Astrocyte (in vitro differentiated cells and primary cell): ENCODE results near the gene INPP4A. TPM values are rescaled to one million over a fixed set of nuclear protein-coding genes. Genes with fewer than 3 reads are reported as not detected.
A peak's percentile ranks its signal among the peaks of the same experiment; 100 is the strongest.

Source experiments
- DNase-seq: peaks from one replicate; pipeline ENCODE4 v3.0.0-alpha.2; 2010; ENCODE audit warnings: low read depth
- FAIRE-seq: peaks from 2 replicates; lab custom pipeline; 2011; peaks lifted over from hg19 to GRCh38; lab: Jason Lieb, UNC
- H2AFZ ChIP-seq: 2 replicates; pipeline ENCODE4 v1.6.0; 2012; ENCODE audit warnings: low read depth, low read length, inconsistent platforms
- H3K27ac ChIP-seq: 2 replicates; pipeline ENCODE4 v1.5.1; 2011; ENCODE audit warnings: low read depth, low read length, inconsistent platforms
- H3K27me3 ChIP-seq: 2 replicates; pipeline ENCODE4 v1.6.0; 2011; ENCODE audit warnings: low read length, inconsistent platforms; ENCODE audit not compliant: insufficient read depth
- H3K36me3 ChIP-seq: 2 replicates; pipeline ENCODE4 v1.5.1; 2011; ENCODE audit warnings: low read length, inconsistent platforms; ENCODE audit not compliant: insufficient read depth
- H3K4me1 ChIP-seq: 2 replicates; pipeline ENCODE4 v1.5.1; 2011; ENCODE audit warnings: low read length, inconsistent platforms; ENCODE audit not compliant: insufficient read depth
- H3K4me2 ChIP-seq: 2 replicates; pipeline ENCODE4 v1.6.0; 2012; ENCODE audit warnings: low read length, inconsistent platforms
- H3K4me3 ChIP-seq: 2 replicates; pipeline ENCODE4 v1.5.1; 2011; ENCODE audit warnings: low read depth, mild to moderate bottlenecking, low read length, inconsistent platforms; ENCODE audit not compliant: insufficient read depth
- H3K79me2 ChIP-seq: 2 replicates; pipeline ENCODE4 v1.6.0; 2012; ENCODE audit warnings: mild to moderate bottlenecking, low read length, inconsistent platforms; ENCODE audit not compliant: insufficient read depth
- H3K9ac ChIP-seq: 2 replicates; pipeline ENCODE4 v1.6.0; 2012; ENCODE audit warnings: mild to moderate bottlenecking, low read length, inconsistent platforms
- H3K9me3 ChIP-seq: 2 replicates; pipeline ENCODE4 v1.5.1; 2012; ENCODE audit warnings: low read depth, mild to moderate bottlenecking, low read length, inconsistent platforms; ENCODE audit not compliant: insufficient read depth
- H4K20me1 ChIP-seq: 2 replicates; pipeline ENCODE4 v1.6.0; 2012; ENCODE audit warnings: low read length, inconsistent platforms; ENCODE audit not compliant: insufficient read depth
- H3K27ac Mint-ChIP-seq: one replicate; pipeline ENCODE4 v1.8.0; 2021; ENCODE audit warnings: mild to moderate bottlenecking, mixed read lengths; ENCODE audit not compliant: unreplicated experiment
- H3K27me3 Mint-ChIP-seq: one replicate; pipeline ENCODE4 v1.8.0; 2021; ENCODE audit warnings: low read depth, mixed read lengths; ENCODE audit not compliant: unreplicated experiment
- H3K36me3 Mint-ChIP-seq: one replicate; pipeline ENCODE4 v1.8.0; 2021; ENCODE audit warnings: low read depth, mixed read lengths; ENCODE audit not compliant: unreplicated experiment
- H3K4me1 Mint-ChIP-seq: one replicate; pipeline ENCODE4 v1.8.0; 2021; ENCODE audit warnings: low read depth, mixed read lengths; ENCODE audit not compliant: unreplicated experiment
- H3K4me3 Mint-ChIP-seq: one replicate; pipeline ENCODE4 v1.8.0; 2021; ENCODE audit warnings: mild to moderate bottlenecking, moderate library complexity, mixed read lengths; ENCODE audit not compliant: unreplicated experiment
- H3K9me3 Mint-ChIP-seq: one replicate; pipeline ENCODE4 v1.8.0; 2021; ENCODE audit warnings: mild to moderate bottlenecking, mixed read lengths; ENCODE audit not compliant: unreplicated experiment
- EZH2 ChIP-seq: IDR thresholded peaks from 2 replicates; pipeline ENCODE4 v1.6.1; 2012; ENCODE audit warnings: mild to moderate bottlenecking, low read length, inconsistent platforms; ENCODE audit not compliant: insufficient read depth
- total RNA-seq: library from RNA; stranded (reverse); gene quantifications from 2 replicates; pipeline ENCODE4 v1.2.1, GENCODE V29; 2021
- TF ChIP-seq, protein P1 (sequence below): IDR thresholded peaks from 2 replicates; pipeline ENCODE4 v1.5.1; 2011; ENCODE audit warnings: low read depth, mild to moderate bottlenecking, inconsistent platforms, low read length, moderate library complexity; ENCODE audit not compliant: insufficient read depth

Gene INPP4A
- total RNA-seq, 1 donor from 2014 or later, result 19.4 TPM

DNA sequence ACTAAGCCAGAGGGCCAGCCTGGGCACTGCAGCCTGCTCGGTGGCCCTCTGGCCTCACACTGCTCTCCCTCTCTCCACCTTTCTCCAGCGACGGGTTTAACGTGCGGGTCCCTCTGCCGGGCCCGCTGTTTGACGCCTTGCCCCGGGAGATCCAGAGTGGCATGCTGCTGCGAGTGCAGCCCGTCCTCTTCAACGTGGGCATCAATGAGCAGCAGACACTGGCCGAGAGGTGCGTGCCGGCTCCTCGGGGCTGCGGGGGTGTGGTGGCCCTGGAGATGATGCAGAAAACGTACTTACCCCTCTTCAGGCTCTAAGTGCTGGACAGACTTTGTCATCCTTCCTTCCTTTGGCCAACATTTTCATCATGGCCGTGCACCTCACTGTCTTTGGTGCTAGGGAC lies 121.3 kb downstream of the INPP4A start:
- Histone ChIP-seq H3K4me1 (no peaks in the 10 kb centered on the region), H3K27ac (no peak overlapping the region), H3K9me3 (no peaks in the 10 kb centered on the region), H3K27me3 (no peaks in the 10 kb centered on the region), H3K79me2 (no peaks in the 10 kb centered on the region), H2AFZ (no peak overlapping the region), H4K20me1 (peaks cover 3% of the 10 kb centered on the region), H3K9ac (no peak overlapping the region), H3K36me3 (no peaks in the 10 kb centered on the region), H3K4me3 (no peak overlapping the region), H3K4me2 (no peak overlapping the region)
- Mint-ChIP-seq H3K27me3 (peaks cover 4% of the 10 kb centered on the region), H3K4me1 (peaks cover 3% of the 10 kb centered on the region), H3K9me3 (no peaks in the 10 kb centered on the region), H3K27ac (no peak overlapping the region), H3K36me3 (peaks cover 23% of the 10 kb centered on the region), H3K4me3 (no peak overlapping the region)
- no peak for FAIRE-seq
- no peak for DNase-seq
- TF ChIP-seq, protein P1, sequence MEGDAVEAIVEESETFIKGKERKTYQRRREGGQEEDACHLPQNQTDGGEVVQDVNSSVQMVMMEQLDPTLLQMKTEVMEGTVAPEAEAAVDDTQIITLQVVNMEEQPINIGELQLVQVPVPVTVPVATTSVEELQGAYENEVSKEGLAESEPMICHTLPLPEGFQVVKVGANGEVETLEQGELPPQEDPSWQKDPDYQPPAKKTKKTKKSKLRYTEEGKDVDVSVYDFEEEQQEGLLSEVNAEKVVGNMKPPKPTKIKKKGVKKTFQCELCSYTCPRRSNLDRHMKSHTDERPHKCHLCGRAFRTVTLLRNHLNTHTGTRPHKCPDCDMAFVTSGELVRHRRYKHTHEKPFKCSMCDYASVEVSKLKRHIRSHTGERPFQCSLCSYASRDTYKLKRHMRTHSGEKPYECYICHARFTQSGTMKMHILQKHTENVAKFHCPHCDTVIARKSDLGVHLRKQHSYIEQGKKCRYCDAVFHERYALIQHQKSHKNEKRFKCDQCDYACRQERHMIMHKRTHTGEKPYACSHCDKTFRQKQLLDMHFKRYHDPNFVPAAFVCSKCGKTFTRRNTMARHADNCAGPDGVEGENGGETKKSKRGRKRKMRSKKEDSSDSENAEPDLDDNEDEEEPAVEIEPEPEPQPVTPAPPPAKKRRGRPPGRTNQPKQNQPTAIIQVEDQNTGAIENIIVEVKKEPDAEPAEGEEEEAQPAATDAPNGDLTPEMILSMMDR, result no peak
- no peak for TF ChIP-seq EZH2

DNA sequence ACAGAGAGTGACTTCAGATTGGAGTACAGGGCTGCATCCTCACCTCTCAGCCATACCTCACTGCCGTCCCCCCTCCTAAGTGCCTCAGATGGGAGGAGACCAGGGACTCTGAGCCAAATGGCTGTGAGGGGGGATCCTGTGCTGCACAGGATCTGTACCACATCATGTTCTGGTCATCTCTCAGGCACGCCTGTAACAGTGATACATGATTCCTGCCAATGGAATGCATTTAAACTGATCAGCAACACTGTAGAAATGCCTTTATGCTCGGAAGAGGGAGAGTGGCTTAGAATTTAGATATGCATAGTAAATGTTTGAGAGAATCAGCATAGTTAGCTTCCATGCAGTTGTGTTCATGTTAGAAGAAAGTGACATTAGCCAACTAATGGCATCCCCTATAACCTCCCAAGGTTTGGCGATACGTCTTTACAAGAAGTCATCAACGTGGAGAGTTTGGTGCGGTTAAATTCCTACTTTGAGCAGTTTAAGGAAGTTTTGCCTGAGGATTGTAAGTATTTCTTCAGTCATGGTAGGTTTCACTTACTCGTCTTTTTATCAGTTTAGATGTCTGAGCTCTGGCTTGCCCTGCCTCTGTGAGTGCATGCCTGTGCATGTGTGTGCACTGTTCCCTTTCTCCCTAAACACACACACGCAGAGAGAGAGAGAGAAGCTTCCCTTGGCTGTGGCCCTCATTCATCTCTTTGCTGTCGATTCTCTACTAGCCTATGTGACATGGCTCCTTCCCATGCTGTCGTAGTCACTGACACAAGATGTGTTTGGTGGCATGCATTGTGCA lies 123.7 kb downstream of the INPP4A start:
- Mint-ChIP-seq H3K27me3 (peaks cover 4% of the 10 kb centered on the region), H3K4me1 (peaks cover 3% of the 10 kb centered on the region), H3K9me3 (no peaks in the 10 kb centered on the region), H3K4me3 (no peak overlapping the region), H3K27ac (no peak overlapping the region), H3K36me3 (peaks cover 25% of the 10 kb centered on the region)
- Histone ChIP-seq H3K36me3 (no peaks in the 10 kb centered on the region), H3K9ac (no peak overlapping the region), H3K4me2 (no peak overlapping the region), H3K27ac (no peak overlapping the region), H2AFZ (no peak overlapping the region), H3K4me3 (no peak overlapping the region), H3K4me1 (no peaks in the 10 kb centered on the region), H4K20me1 (peaks cover 3% of the 10 kb centered on the region), H3K27me3 (no peaks in the 10 kb centered on the region), H3K79me2 (no peaks in the 10 kb centered on the region), H3K9me3 (no peaks in the 10 kb centered on the region)
- peak; percentile 26 for DNase-seq
- TF ChIP-seq EZH2, result no peak
- TF ChIP-seq, protein P1, result no peak
- no peak for FAIRE-seq

DNA sequence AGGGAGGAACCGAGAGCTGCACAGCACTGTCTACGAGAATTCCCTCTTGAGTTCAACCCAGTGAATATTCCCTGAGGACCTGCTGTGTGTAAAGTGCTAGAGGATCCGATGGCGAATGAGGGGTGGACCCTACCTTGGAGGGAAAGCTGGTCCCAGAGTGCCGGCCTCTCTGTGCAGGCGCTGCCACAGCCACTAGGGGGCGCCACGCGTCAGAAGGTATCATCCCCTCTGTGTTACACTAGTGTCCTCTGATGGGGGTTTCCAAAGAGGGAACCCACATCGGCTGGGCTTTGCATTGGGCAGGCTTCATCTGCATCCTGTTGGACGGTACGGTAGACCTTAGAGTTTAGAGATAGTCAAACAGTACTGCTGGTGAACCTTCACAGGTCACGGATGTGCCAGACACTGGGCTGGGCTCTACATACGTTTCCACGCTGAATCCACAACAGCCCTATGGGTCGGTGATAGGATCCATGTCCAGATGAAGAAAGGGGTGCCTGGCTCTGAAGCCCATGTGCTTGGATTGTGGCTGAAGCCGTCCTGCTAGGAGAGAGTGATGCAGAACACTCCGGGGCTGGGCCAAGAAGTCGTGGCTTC lies 124.6 kb downstream of the INPP4A start:
- Histone ChIP-seq H3K27ac (no peak overlapping the region), H3K4me2 (no peak overlapping the region), H3K9ac (no peak overlapping the region), H3K4me1 (no peaks in the 10 kb centered on the region), H3K36me3 (no peaks in the 10 kb centered on the region), H2AFZ (no peak overlapping the region), H3K27me3 (no peaks in the 10 kb centered on the region), H3K79me2 (no peaks in the 10 kb centered on the region), H4K20me1 (peaks cover 3% of the 10 kb centered on the region), H3K4me3 (no peak overlapping the region), H3K9me3 (no peaks in the 10 kb centered on the region)
- no peak for FAIRE-seq
- Mint-ChIP-seq H3K4me3 (no peak overlapping the region), H3K27me3 (peaks cover 4% of the 10 kb centered on the region), H3K36me3 (peaks cover 29% of the 10 kb centered on the region), H3K9me3 (no peaks in the 10 kb centered on the region), H3K27ac (no peak overlapping the region), H3K4me1 (peaks cover 3% of the 10 kb centered on the region)
- no peak for DNase-seq
- no peak for TF ChIP-seq EZH2
- TF ChIP-seq, protein P1, result peak; percentile 54
